IPS DF 4.7 (cell line): ENCODE results near the gene ORM2.

Source experiments
- DNase-seq: peaks from one replicate; pipeline ENCODE4 v3.0.0-alpha.2; 2013; ENCODE audit warnings: low spot score; ENCODE audit errors: extremely low read depth

ORM2 gene

DNA sequence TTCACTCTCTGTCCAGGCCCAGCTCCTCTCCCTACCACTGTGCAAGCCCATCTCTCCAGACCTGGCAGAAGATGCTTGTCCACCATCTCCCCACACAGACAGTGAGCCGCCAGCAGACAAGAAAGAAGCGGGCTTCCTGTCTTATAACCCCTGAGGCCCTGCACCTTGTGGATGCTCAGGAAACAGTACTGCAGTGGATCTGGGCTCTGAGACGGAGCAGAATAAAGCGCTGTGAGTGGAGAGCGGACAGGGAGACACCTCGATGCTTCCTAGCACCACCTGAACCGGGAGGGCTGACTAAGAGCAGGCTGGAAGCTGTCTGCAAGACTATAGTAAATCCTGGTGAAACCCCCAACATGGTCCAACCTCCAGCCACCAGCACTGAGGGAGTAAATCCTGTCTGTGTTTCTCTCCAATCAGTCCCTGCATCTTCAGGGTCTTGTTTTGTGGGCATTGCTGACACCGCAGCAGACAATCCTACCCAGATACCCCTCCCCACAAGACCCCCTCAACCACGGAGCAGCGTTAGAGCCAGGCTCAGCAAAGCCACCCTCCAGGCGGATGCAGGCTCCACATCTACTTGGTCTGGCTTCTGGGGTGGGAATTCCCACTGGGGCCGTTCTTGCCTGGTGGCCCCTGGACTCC, 18.7 kb downstream of the ORM2 start:
- DNase-seq = no peak

DNA sequence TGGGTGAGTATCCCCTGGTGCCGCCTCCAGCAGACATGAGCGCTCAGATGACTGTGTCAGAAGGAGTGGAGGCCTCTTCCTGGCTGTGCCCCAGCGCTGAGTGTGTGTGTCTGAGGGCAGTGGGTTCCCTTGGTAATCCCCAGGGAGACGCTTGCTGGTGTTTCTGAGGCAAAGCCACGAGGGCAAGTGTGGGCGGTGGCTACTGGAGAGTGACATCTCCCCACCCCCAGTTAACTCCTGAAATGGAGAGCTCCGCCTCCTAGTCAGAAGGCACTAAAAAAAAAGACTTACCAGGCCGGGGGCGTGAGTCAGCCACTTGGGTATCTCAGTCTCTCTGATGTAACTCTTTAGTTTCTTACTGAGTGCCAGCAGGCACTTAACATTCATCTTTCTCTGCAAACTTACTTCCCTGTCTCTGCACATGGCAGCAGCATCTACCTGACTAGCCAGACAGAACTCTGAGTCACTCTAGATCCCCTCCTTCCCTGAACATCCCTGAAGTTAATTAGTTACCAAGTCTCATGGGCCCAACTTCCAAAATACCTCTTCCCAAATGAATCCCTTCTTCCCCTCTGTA, 19.3 kb downstream of the ORM2 start:
- DNase-seq = no peak

DNA sequence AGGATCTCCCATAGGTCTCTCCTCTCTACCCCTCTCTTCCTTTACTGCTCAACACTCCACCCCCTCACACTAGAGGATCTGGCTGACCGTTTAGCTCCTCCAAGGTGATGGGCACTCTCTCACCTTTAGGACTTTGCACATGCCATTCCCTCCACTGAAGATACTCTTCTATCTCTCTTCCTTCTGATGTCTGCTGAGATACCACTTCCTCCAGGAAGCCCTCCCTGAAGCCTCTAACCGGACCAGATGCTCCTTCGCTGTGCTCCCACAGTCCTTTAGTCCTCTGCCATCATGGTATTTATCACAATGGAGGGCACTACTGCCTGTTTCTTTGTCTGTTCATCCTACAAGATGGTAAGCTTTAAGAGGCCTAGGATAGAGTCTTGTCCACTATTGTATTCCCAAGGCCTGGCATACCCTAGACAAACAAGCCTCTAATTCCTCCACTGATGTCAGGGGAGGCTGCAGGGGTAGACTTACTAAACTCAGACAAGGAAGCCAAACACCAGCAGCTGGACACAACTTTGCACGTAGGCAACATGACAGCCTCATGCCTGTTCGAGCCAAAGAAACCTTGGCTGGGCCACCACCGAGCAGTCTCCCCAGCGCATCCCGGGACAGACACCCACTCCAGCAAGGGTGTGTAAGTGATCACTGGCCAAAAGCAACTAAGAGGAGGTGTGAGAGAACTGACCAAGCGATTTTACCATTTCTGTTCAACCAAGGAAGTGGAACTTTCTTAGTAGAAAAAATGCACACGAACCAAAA, 20.2 kb downstream of the ORM2 start:
- no peak for DNase-seq

GRCh38 chr9:114350636-114351401, 21.1 kb downstream of the ORM2 start:
- no peak for DNase-seq

GRCh38 chr9:114351932-114352331, 22.3 kb downstream of the ORM2 start:
- DNase-seq = no peak

DNA sequence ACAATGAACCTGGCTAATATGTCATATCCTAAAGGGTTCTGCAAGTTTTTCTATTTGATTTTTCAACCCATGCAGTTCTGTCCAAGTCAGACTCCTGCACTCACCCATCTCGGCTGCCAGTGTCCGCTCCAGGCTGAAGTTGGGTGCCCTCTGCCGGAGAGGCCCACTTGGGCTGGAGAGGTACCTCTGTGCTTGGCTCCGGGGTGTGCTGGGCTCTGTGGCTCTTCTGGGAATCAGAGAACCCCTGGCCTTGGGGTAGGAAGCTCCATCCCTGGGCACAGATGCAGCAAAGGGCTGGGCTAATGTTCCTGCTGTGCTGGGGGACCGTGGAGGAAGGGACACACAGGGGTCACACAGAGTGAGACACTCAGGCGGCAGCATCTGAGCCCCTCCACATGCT, 26.2 kb downstream of the ORM2 start:
- no peak for DNase-seq

DNA sequence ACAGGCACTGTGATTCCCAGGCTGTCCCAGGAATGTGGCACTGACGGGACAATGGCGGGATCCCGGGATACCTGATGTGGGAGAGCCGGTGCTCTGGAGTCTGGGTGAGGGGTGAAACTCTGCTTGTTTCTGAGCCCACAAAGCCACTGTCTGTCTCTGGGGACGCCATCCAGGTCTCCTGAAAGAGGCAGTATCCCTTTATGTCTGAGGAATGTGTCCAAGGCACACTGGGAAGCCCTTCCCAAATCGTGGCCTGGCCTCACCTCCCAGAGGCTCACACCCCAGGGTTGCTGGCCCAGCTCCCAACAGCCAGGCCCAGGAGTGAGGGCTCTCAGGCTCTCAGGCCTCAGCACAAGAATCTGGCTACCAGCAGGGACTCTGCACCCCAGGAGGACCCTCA, 27.1 kb downstream of the ORM2 start:
- DNase-seq = no peak

- DNase-seq = no peak
These were observed 27.7 kb downstream of the ORM2 start for GRCh38 chr9:114357360-114357759.

GRCh38 chr9:114357911-114358328, 28.3 kb downstream of the ORM2 start:
- no peak for DNase-seq

GRCh38 chr9:114359801-114360200, 30.1 kb downstream of the ORM2 start:
- DNase-seq = no peak

GRCh38 chr9:114361542-114361941, 31.9 kb downstream of the ORM2 start:
- no peak for DNase-seq

DNA sequence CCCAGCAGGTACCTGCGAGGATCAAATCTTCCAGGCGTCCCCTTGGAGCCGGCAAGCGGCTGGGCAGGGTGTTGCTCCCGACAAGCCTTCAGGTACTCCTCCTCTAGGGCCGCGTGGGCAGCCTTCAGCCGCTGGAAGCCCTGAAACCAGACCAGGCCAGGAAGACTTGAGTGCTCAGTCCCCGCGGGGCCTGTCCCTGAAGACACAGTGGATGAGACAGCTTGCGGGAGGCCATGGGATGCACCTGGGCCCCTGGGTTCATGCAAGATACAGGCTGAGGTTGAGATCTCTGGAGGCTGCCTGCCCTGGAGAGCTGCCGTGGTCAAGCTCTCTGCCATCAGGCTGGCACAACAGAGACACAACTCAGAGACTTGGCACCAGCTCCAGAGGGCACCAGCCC, 32.7 kb downstream of the ORM2 start:
- no peak for DNase-seq

GRCh38 chr9:114363424-114363823, 33.8 kb downstream of the ORM2 start:
- DNase-seq = no peak

- DNase-seq = no peak
These were observed 34.7 kb downstream of the ORM2 start for GRCh38 chr9:114364134-114365041.

DNA sequence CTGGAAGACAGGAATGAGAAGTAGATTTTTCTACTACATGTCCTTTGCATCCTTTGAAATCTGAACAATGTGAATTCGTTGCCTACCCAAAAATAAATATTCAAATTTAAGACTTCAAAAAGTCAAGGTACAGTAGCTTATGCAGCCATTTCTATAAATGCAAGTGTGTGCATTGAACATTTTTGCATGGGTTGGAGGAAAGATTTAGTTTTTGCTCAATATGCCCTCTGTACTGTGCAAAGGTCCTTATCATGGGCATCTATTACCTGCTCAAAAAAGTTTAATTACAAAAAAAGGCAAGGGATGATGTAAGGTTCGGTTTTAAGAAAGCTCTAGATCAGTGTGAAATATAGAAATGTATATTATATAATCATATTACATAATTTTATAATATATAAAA, 35.5 kb downstream of the ORM2 start:
- no peak for DNase-seq

- DNase-seq = no peak
These were observed 36.9 kb downstream of the ORM2 start for GRCh38 chr9:114366334-114367128.

DNA sequence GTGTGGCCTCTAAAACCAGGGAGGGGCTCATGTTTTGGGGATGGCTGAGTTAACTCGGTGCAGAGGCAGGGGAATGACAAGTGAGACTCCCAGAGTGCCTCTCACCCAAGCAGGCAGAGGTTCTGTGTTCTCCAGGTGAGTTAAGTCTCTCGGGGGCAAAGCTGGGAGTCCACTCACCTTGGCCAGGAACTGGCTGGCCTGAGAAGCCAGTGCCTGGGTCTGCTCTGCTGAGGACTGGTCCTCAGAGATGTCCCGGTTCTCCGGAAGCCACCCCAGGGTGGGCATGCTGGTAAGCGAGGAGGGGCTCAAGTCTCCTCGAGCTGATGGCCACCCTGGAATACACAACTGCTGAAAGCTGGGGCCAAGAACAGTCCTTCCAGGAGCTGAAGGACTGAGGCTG, 37.7 kb downstream of the ORM2 start:
- DNase-seq = no peak

DNA sequence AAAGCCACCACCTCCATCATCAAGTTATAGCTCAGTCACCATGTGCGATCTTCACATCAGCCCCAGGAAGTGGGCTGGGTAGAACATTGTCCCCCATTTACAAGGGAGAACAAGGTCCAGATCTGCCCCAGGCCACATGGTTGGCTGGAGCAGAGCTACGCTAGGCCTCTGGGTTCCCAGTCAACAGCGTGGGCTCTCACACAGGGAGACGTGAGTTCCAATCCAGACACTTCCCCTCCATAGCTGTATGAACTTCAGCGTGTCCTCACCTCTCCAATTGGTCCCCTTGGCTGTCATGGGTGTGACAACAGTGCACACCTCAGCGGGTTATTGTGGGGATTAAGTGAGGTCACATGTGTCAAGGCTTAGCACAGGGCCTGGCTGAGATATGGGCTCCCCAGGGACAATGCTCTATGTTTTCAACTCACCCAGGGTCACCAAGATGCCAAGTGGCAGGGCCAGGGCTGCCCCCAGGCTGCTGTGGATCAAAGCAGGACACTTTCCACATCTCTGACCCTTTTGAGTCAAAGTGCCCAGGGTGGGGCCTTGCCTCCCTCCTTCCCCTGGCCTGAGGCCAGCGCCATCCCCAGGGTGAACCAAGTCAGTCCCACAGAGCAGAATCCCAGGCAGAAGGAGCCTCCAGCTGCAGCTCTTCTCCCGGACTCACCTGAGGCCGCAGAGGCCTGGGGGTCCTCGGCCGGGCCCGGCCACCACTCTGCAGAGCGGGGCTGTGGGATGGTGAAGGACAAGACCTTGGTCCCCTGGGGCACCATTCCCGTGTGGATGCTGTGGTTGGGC, 38.3 kb downstream of the ORM2 start:
- no peak for DNase-seq
